Smooth muscle cell (in vitro differentiated cells): ENCODE results near the gene SPAG5. TPM values are rescaled to one million over a fixed set of nuclear protein-coding genes. Genes with fewer than 3 reads are reported as not detected.

Experiments used
- DNase-seq: peaks from one replicate; lab custom pipeline; 2025; ENCODE audit not compliant: unreplicated experiment; lab: John Stamatoyannopoulos, UW
- H2AFZ ChIP-seq: fragments of 200-600 bp; sonication (generic); 2 replicates; pipeline ENCODE4 v1.6.0; 2016; ENCODE audit warnings: antibody characterized with exemption, low read depth, mild to moderate bottlenecking
- H3F3A ChIP-seq: fragments of 200-600 bp; sonication (generic); 2 replicates; pipeline ENCODE4 v1.6.0; 2017; ENCODE audit warnings: antibody characterized with exemption, low read depth
- H3K27ac ChIP-seq: fragments of 200-600 bp; sonication (generic); 2 replicates; pipeline ENCODE4 v1.5.1; 2016; ENCODE audit warnings: low read depth, mild to moderate bottlenecking
- H3K27me3 ChIP-seq: fragments of 200-600 bp; sonication (generic); 2 replicates; pipeline ENCODE4 v1.6.1; 2016; ENCODE audit warnings: low read depth, mild to moderate bottlenecking
- H3K36me3 ChIP-seq: fragments of 200-600 bp; sonication (generic); 2 replicates; pipeline ENCODE4 v1.5.1; 2016; ENCODE audit warnings: low read depth
- H3K4me1 ChIP-seq: fragments of 200-600 bp; sonication (generic); 2 replicates; pipeline ENCODE4 v1.5.1; 2016; ENCODE audit warnings: low read depth
- H3K4me2 ChIP-seq: fragments of 200-600 bp; sonication (generic); 2 replicates; pipeline ENCODE4 v1.6.0; 2016; ENCODE audit warnings: mild to moderate bottlenecking
- H3K4me3 ChIP-seq: fragments of 200-600 bp; sonication (generic); 2 replicates; pipeline ENCODE4 v1.5.1; 2016; ENCODE audit warnings: mild to moderate bottlenecking
- H3K79me2 ChIP-seq: fragments of 200-600 bp; sonication (generic); 2 replicates; pipeline ENCODE4 v1.6.0; 2016; ENCODE audit warnings: low read depth, mild to moderate bottlenecking
- H3K9ac ChIP-seq: fragments of 200-600 bp; sonication (generic); 2 replicates; pipeline ENCODE4 v1.6.0; 2016; ENCODE audit warnings: low read depth
- H3K9me3 ChIP-seq: fragments of 200-600 bp; sonication (generic); replicated peaks from 2 replicates; pipeline ENCODE4 v1.5.1; 2016; ENCODE audit warnings: low read depth
- H4K20me1 ChIP-seq: fragments of 200-600 bp; sonication (generic); 2 replicates; pipeline ENCODE4 v1.6.0; 2016; ENCODE audit warnings: low read depth
- WGBS: methylation state at CpG from one replicate; pipeline ENCODE4 v1.1.7; 2016; ENCODE audit warnings: low lambda C conversion rate; 5-methylcytosine and 5-hydroxymethylcytosine counted together
- polyA plus RNA-seq: library from polyadenylated mRNA; unstranded; fragments of >200 nt; fragmentation: Nextera tagmentation; extraction: Ambion mirVana; gene quantifications from 2 replicates; pipeline ENCODE4 v1.2.1, GENCODE V29; 2016
- total RNA-seq: library from RNA; depleted of rRNA; stranded (reverse); fragments of >200 nt; gene quantifications from 2 replicates; pipeline ENCODE4 v1.2.3, GENCODE V29; 2014
- TF ChIP-seq, protein P1 (sequence below): fragments of 200-600 bp; sonication (generic); IDR thresholded peaks from 2 replicates; pipeline ENCODE4 v1.5.1; 2017; ENCODE audit warnings: borderline replicate concordance, mild to moderate bottlenecking, antibody characterized with exemption; ENCODE audit not compliant: insufficient read depth, poor library complexity, severe bottlenecking

Gene SPAG5
- total and polyA plus RNA-seq, 2 experiments from 2014 or later = 13.9 to 19.8 TPM

DNA sequence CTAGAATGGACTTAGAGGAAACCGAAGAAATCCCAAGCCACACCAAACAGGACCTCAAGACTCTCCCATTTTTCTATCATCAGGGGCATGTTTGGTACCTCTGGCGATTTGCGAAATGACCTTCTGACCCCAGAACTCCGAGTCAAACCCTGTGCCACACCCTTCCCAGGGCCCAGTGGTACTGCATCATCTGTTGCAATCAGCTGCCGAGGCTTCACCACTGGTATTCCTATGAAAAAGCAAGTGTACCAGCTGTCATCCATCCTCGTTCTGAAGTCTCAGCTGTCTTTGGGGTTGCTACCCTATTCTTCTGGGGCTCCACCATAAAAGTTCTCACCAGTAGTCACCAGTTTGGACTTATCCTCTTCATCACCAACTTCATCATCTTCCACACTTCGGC lies 17.5 kb upstream of the SPAG5 start:
- WGBS = 96% methylated on average over 7 of the region's 7 CpGs
- Histone ChIP-seq H3K4me3 (no peak overlapping the region), H3K27ac (no peak overlapping the region), H2AFZ (no peak overlapping the region), H3K36me3 (peaks cover 41% of the 10 kb centered on the region), H3F3A (no peaks in the 10 kb centered on the region), H3K9ac (no peak overlapping the region), H4K20me1 (no peaks in the 10 kb centered on the region), H3K27me3 (no peaks in the 10 kb centered on the region), H3K9me3 (no peaks in the 10 kb centered on the region), H3K4me2 (no peak overlapping the region), H3K4me1 (no peaks in the 10 kb centered on the region), H3K79me2 (no peaks in the 10 kb centered on the region)
- TF ChIP-seq, protein P1, sequence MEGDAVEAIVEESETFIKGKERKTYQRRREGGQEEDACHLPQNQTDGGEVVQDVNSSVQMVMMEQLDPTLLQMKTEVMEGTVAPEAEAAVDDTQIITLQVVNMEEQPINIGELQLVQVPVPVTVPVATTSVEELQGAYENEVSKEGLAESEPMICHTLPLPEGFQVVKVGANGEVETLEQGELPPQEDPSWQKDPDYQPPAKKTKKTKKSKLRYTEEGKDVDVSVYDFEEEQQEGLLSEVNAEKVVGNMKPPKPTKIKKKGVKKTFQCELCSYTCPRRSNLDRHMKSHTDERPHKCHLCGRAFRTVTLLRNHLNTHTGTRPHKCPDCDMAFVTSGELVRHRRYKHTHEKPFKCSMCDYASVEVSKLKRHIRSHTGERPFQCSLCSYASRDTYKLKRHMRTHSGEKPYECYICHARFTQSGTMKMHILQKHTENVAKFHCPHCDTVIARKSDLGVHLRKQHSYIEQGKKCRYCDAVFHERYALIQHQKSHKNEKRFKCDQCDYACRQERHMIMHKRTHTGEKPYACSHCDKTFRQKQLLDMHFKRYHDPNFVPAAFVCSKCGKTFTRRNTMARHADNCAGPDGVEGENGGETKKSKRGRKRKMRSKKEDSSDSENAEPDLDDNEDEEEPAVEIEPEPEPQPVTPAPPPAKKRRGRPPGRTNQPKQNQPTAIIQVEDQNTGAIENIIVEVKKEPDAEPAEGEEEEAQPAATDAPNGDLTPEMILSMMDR = no peak
- no peak for DNase-seq

DNA sequence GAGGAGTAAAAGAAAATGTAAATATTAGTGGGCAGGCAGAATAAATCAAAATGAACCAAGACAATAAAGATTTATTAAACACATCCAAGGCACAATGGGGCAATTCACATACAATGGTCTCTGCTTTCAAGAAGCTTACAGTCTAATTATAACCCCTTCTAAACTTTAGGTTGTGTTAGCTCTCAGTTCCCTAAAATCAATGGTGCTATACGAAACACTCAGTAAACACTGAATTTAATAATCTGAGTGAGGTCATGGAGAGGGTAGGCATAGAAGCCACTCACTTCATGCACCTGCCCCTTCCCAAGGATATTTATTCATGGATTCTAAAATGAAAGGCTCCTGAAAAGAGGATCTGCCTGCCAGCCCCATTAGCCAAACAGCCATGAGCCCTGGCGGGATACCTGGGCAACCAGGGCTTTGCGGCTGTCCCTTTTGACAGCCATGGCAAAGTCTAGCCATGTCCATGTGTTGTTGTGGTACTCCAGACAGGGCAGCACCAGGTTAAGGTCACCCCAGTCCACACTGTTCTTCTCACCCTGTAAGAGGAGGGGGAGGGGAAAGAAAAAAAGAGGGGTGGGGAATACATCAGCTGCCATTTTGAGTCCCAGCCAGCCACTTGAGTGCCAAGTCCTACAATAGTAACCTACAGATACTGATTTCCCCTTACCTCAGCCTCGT lies 16.6 kb upstream of the SPAG5 start:
- Histone ChIP-seq H3K9me3 (no peaks in the 10 kb centered on the region), H3K9ac (no peak overlapping the region), H3K4me3 (no peak overlapping the region), H3K4me2 (no peak overlapping the region), H3K27ac (no peak overlapping the region), H3F3A (no peaks in the 10 kb centered on the region), H2AFZ (no peak overlapping the region), H3K36me3 (peaks cover 33% of the 10 kb centered on the region), H3K4me1 (no peaks in the 10 kb centered on the region), H3K79me2 (no peaks in the 10 kb centered on the region), H3K27me3 (no peaks in the 10 kb centered on the region), H4K20me1 (no peaks in the 10 kb centered on the region)
- TF ChIP-seq, protein P1 = no peak
- 95% methylated on average over 4 of the region's 4 CpGs for WGBS
- DNase-seq = no peak

DNA sequence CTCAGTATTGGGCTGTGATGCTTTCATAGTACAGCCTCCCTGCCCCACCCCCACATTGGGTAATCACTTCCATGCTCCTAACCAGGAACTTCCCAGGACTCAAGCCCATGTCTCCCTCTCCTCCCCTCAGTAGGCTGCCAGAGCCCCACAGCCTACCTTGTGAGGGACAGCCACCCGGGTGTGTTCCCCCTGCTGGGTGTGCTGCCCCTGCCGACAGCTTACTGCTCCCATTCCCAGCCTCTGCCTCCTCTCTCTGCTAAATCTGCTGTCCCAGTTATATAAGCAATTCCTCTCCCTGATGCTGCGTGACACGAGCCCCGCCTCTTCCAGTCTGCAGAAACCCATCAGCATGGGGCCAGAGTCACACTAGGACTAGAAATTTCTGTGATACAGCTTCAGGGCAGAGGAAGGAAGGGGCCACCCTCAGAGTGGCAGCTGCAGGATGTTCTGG lies 15.1 kb upstream of the SPAG5 start, which contains the start of gene RSKR:
TSS of gene RSKR (minus strand) at position 255 of the 451 bp plus-strand sequence. CDS start at position 231, 24 bp downstream.
- Histone ChIP-seq H4K20me1 (no peaks in the 10 kb centered on the region), H3K4me1 (no peaks in the 10 kb centered on the region), H3K27me3 (no peaks in the 10 kb centered on the region), H3K79me2 (no peaks in the 10 kb centered on the region), H3K27ac (no peak within 1 kb of the TSS), H3K9me3 (no peaks in the 10 kb centered on the region), H2AFZ (no peak within 1 kb of the TSS), H3F3A (no peaks in the 10 kb centered on the region), H3K9ac (no peak within 1 kb of the TSS), H3K36me3 (peaks cover 19% of the 10 kb centered on the region), H3K4me2 (no peak within 1 kb of the TSS), H3K4me3 (no peak within 1 kb of the TSS)
- no peak for DNase-seq
- 95% methylated on average over 5 of the region's 5 CpGs for WGBS
- TF ChIP-seq, protein P1 = no peak
